ENCODE measurements around the gene TGFBI.

TGFBI gene

DNA sequence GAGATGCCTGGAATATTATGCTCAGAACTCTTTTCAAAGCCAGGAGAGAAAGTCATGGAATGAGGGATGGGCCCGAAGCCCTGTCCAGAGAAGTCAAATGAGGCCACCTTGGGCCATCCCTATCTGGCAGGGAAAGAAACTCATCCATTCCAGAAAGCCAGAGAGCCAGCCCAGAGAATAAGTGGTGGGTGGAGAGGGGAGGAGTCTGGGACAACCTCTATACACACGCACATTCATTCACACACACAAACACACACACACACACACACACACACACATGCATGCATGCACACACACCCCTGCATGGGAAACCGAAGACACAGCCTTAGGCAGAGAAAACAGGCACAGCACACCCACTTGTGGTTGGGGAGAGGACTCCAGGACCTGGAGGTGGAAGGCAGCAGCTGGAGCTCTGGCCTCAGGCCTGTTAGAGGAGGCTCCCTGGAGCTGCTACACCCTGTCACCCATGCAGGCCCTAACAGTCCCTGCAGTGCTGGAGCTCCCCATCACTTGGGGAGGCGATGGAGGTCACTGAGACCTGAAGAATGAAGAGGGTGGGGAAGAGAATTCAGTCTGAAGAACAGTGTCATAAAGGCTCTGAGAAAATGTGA lies 38.0 kb downstream of the TGFBI start:
- peak; percentile 76 for DNase-seq

DNA sequence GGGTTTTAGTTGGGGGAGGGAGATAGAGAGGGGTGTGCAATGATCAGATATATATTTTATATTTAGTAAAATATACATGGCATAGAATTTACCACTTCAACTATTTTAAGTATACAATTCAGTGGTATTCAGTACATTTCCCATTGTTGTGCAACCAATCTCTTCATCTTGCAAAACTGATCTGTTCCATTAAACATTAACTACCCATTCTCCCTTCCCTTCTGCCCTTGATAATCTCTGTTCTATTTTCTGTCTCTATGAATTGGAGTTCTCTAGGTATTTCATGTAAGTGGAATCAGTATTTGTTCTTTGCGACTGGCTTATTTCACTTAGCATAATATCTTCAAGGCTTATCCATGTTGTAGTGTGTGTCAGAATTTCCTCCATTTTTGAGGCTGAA lies 38.6 kb downstream of the TGFBI start:
- no peak for DNase-seq

- no peak for DNase-seq
Measured at GRCh38 chr5:136070486-136071285, 41.9 kb downstream of the TGFBI start.

DNA sequence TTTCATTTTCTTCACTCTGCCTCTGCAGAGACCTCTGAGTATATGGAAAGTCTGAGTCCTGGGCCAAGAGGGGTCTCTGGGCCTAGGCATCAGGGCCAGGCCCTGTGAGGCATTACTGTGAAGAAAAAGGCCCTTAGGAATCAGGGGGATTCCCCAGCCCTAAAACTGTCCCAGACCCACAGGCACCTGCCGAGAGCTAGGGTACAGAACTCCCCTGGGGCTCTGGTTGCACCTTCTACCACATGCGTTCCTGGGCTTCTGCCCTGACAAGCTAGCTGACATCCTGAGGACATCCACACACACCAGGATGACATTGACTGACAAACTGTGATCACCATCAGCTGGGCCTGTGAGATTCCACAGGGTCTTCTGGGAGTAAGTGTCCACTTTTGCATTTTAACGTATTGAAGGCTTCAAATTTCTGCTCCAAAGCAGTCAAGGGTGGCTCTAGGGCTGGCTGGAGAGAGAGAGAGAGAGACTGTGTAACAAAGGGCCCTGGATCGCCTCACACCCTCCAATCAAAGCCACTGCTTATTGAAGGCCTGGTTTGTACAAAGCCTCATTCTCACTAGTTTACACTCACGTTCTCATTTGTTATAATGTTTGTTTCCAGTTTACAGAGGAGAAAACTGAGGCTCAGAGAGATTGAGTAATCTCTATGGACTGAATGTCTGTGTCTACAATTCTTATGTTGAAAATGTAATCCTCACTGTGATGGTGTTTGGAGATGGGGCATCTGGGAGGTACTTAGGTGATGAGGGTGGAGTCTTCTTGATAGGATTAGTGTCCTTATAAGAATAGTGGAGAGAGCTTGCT lies 45.1 kb downstream of the TGFBI start:
- no peak for DNase-seq

- peak; percentile 58 for DNase-seq
Measured at GRCh38 chr5:136075466-136075891, 46.7 kb downstream of the TGFBI start.

DNA sequence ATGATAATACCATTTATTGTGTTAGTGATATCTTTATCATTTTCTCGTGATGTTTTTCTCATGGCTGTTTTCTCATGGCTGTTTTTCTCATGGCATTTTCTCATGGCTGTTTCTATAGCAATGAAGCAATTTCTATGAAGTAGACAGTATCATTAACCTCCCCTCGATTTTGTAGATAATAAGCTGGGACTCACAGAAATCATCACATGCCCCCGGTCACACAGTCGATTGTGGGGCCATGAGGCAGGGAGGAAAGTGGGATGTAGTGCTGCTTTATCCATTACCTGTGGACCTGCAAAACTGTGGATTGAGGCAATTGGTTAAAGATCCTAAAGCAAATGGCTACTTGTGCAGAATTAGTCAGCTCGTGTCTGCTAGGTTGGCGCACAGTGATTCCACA lies 47.3 kb downstream of the TGFBI start:
- DNase-seq, result no peak

GRCh38 chr5:136076881-136077445 lies 48.2 kb downstream of the TGFBI start:
- DNase-seq, result peak; percentile 38

DNA sequence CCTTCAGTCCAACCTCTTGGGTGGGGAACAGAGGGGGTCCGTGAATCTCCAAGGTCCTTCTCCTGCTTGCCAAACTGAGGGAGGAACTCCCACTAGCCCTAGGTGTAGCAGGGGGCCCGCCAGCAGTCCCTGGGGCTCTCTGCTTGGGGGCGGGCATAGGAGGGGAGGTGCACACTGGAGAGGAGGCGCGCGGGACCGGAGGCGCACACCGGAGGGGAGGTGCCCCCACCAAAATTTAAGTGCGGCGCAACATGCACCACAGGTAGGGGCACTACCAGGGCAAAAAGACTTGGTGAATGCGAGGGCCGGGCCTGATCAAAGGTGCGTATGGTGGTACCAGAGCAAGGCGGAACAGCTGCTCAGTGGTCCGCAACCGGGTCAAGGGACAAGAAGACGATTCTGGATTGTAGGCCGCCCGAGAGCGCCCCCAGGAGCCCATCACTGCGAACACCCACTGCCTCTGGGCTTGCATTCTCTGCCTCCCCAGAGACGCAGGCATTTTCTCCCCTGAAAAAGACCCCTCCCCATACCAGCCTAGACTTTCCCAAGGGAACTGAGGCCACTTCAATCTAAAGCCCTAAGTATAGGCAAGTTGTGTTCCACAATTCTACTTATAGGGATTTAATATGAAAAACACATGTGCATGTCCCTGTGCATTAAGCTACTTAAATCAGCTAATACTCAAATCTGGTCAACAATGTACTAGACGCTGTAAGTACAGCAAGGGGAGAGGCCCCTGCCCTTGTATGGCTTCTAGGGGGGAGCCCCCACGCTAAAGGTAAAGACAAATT lies 50.6 kb downstream of the TGFBI start:
- no peak for DNase-seq

DNA sequence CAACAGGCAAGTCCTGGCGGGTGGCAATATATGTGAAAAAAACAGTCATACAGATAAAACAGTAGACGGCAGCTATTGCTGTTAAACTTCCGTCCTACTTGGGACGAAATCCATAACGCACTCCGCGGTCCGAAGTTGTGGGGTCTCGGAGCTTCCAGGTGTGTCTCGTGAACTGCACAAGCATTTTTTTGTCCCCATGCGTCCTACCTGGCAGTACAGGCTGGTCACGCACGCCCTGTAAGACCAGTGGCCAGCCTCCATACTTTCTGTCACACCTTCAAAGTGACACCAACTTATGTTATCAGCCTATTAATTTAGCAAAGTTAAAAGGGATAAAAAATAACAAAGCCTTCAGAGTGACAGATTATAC lies 51.3 kb downstream of the TGFBI start:
- no peak for DNase-seq

GRCh38 chr5:136080483-136081216 lies 51.9 kb downstream of the TGFBI start:
- peak; percentile 89 for DNase-seq

- no peak for DNase-seq
Measured at GRCh38 chr5:136081217-136081591, 52.4 kb downstream of the TGFBI start.

DNA sequence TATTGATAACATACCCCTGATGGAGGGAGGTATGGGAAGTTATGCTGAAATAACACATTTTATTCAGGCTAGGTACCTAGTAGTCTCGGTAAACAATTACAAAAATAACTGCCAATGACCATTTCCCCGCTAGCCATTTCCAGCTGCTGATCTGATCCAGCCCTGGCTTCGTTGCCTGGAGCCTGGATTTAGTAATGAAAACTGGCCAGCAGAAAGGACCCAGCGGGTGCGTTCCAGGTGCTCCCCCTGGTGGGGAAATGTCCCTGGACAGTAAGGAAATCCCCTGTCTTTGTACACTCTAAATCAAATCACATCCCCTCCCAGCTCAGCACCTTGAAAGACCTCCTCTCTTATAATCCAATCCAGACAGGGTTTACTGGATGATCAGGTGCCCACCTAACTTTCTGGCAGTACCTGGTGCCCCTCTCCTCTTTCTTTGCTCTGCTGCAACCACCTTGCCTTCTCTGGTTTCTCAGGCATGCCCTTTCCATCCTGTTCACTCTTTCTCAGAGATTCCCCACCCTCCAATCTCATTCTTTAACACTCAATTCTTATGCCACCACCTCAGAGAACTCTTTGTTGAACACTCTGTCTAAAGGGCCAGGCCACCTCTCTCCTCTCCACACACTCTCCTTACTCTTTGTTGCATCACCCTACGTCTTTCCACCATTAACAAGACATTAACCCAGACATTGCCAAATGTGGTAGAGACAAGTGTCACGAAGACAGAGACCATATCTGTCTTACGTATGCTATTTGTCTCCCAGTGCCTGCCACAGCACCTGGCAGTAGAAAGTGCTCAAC lies 53.8 kb downstream of the TGFBI start:
- DNase-seq, result peak; percentile 70

- DNase-seq, result no peak
Measured at GRCh38 chr5:136084698-136085097, 55.9 kb downstream of the TGFBI start.

DNA sequence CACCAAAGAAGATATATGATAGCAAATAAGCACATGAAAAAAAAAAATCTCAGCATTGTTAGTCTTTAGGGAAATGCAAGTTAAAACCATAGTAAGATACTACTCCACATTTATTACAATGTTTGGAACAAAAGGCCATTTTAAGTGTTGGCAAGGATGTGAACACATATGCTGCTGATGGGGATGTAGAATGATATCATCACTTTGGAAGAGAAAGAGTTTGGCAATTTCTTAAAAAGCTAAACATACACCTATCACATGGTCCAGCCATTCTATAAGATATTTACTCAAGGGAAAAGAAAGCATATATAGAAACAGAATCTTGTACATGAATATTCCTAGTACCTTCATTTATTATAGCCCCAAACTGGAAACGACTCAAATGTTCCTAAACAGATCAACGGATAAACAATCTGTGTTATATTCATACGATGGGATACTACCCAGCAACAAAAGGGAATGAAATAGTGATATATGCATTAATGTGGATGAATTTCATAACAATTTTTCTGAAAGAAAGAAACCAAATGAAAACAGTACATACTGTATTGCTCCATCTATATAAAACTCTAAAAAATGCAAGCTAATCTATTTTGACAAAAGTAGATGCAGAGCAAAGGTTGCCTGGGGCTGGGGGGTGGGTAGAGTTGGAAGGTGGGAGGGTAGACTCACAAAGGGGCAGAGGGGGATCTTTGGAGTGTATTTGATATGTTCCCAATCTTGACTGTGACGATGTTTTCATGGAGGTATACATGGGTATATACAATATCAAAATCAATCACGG lies 58.2 kb downstream of the TGFBI start:
- no peak for DNase-seq

DNA sequence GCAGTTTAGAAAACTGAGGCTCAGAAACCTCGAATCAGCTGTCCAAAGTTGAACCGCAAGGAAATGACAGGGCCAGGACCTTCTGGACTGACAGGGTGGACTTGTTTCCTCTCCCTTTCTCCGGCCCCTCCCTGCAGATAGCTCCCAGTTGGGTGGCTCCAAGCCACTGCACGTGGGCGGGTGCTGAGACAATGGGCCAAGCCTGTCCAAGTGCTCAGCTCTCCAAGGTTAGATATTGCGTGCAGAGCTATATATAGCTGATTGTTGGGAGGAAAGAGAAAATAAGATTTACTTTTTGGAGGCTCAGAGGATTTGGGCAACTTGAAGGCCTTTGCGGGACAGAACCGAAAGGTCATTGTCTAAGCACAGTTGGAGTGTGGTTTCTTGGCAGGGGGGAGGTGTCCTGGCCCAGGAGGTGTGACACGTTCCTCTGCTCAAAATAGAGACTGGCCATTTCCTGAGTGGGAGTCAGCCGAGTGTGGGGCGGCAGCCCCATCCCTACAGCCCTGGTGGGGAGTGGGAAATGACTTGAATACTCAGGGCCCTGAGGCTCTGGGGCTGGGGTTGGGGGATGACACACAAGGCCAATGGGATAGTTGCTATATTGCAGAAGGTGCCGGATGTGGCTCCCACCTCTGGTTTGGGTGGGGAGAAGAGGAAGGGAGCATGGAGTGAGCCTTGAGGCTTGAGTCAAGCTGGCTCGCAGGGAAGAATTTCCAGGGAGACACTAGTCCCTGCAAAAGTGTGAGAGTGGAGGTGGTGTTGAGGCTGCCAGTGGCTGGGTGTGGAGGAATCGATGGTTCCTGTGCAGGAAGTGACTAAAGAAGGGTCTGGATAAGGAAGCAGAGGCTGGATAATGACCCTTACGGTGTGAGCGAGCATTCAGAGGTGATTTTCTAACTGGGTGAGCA lies 59.4 kb downstream of the TGFBI start:
- no peak for DNase-seq

- no peak for DNase-seq
Measured at GRCh38 chr5:136089791-136090190, 61.0 kb downstream of the TGFBI start.

DNA sequence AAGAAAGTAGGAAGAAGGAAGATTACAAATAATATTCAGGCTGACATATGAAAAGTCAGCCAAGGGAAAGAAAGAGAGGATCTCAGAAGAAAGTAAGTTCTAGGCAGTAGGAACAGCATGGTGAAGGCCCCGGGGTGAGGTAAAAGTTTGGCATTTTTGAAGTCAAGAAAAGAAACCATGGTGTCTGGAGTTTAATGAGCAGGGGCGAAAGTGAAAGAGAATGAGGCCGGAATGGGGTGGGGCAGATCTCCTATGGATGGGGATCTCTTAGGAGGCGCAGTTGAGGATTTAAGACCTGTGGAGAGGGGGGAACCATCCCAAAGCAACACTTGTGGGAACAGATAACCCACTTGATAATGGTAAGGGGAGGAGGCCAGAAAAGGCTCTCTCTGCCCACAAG lies 61.5 kb downstream of the TGFBI start:
- DNase-seq, result no peak

GRCh38 chr5:136094189-136094912 lies 65.6 kb downstream of the TGFBI start:
- no peak for DNase-seq

All from fibroblast of skin of scalp (primary cell).